Measurements from ENCODE around the gene ENDOV.

The ENDOV gene

GRCh38 chr17:80414803-80415625, at the start of gene ENDOV:
TSS of gene ENDOV (plus strand) at chr17:80415167. CDS start at chr17:80415195, 28 bp downstream.
- DNase-seq, result peak; percentile 94 to 96

GRCh38 chr17:80365983-80366382, 49.0 kb upstream of the ENDOV start:
- no peak for DNase-seq

GRCh38 chr17:80367503-80367902, 47.5 kb upstream of the ENDOV start:
- no peak for DNase-seq

- DNase-seq, result no peak
Observed at GRCh38 chr17:80371196-80371595, 43.8 kb upstream of the ENDOV start.

- DNase-seq, result no peak
Observed at GRCh38 chr17:80372456-80372855, 42.5 kb upstream of the ENDOV start.

- no peak for DNase-seq
Observed at GRCh38 chr17:80372922-80373570, 41.9 kb upstream of the ENDOV start.

- DNase-seq, result no peak
Observed at GRCh38 chr17:80374039-80374731, 40.8 kb upstream of the ENDOV start.

- no peak for DNase-seq
Observed at GRCh38 chr17:80374732-80375585, 40.0 kb upstream of the ENDOV start.

GRCh38 chr17:80376531-80376930, 38.4 kb upstream of the ENDOV start:
- DNase-seq, result no peak

GRCh38 chr17:80377798-80378197, 37.2 kb upstream of the ENDOV start:
- no peak for DNase-seq

- no peak for DNase-seq
Observed at GRCh38 chr17:80379348-80379747, 35.6 kb upstream of the ENDOV start.

GRCh38 chr17:80380068-80380467, 34.9 kb upstream of the ENDOV start:
- no peak for DNase-seq

GRCh38 chr17:80380555-80381002, 34.4 kb upstream of the ENDOV start:
- DNase-seq, result no peak

- no peak for DNase-seq
Observed at GRCh38 chr17:80381416-80381923, 33.5 kb upstream of the ENDOV start.

GRCh38 chr17:80382446-80382845, 32.5 kb upstream of the ENDOV start:
- DNase-seq, result no peak

GRCh38 chr17:80382956-80383355, 32.0 kb upstream of the ENDOV start:
- DNase-seq, result no peak

GRCh38 chr17:80384078-80384960, 30.6 kb upstream of the ENDOV start:
- no peak for DNase-seq

GRCh38 chr17:80385046-80385445, 29.9 kb upstream of the ENDOV start:
- DNase-seq, result no peak

GRCh38 chr17:80386341-80386740, 28.6 kb upstream of the ENDOV start:
- no peak for DNase-seq

- no peak for DNase-seq
Observed at GRCh38 chr17:80387071-80387470, 27.9 kb upstream of the ENDOV start.

- no peak for DNase-seq
Observed at GRCh38 chr17:80388175-80388574, 26.8 kb upstream of the ENDOV start.
